HG02798 (cell line): Measurements from ENCODE around the gene ATP2B2.
"Not testable (repeated sequence)": the region's sequence is repeated elsewhere in the genome, so short reads cannot be mapped to it uniquely, and the experiment has no call there.

ENCODE experiments used
- ATAC-seq: cut with Tn5 transposase; IDR thresholded peaks from one replicate; pipeline ENCODE4 v1.9.1; 2021; ENCODE audit warnings: mild to moderate bottlenecking; ENCODE audit not compliant: unreplicated experiment, poor library complexity

The ATP2B2 gene

DNA sequence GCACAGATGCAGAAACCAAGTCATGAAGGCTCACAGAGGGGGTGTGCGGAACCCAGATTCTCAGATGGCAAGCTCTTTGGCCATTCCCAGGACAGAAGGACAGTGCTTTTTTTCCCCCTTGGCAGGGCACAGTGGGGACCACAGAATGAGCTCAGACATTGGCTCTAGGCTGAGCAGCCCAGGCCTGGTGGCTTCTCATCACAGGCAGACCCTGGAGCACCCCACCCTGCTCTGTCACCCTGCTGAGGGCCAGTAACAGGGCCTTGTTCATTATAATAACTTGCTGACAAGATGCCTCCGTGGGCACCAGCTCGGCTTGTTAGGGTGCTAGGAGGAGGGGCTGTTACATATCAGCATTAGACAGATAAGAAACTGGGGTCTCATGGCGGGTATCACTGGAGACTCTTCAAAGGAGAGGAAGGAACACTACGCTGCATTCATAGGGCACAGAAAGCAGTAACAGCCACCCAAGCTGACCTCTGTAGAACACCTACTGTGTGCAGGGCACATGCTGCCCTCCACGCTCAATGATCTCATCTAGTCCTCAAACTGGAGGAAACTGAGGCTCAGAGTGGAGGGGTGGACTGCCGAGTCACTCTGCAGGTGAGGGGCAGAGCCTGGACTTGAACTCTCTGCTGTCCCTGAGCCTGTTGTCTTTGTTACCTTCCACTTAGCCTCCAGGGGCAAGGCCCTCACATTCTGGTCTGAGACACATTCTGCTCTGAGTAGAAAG is 114.6 kb downstream of the ATP2B2 start:
- ATAC-seq: no peak

DNA sequence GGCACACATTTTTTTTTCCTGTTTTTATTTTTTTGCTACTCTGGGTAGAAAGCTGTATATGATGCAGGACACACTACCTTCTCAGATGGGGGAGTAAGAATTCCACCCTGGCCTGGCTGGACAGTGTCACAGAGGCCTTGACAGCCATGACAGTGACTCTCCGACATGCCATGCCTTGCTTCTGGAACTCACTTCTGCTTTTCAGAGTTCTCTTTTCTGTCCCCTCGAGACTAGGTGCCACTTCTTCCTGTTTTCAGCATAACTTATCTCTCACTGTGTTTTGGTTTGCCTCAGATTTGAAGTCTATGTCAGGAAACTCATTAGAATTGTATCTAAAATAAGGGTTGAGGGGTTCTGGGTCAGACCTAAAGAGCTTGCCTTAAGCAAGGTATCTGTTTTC is 115.4 kb downstream of the ATP2B2 start:
- ATAC-seq: peak; percentile 68

DNA sequence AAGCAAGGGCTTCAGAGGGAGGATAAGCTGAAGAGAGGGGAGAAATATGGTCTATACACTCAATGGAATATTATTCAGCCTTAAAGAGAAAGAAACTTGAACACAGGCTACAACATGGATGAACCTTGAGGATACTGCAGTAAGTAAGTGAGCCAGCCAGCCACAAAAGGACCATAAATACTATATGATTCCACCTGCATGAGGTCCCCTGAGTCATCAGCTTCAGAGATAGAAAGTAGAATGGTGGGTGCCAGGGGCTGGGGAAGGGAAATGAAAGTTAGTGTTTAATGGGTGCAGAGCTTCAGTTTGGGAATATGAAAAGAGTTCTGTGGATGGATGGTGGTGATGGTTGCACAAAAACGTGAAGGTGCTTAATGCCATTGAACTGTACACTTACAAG is 116.0 kb downstream of the ATP2B2 start:
- ATAC-seq: no peak

GRCh38 chr3:10387881-10388609 is 117.3 kb downstream of the ATP2B2 start:
- no peak for ATAC-seq

- no peak for ATAC-seq
Observed at GRCh38 chr3:10386121-10386520, 119.3 kb downstream of the ATP2B2 start.

GRCh38 chr3:10384541-10385360 is 120.6 kb downstream of the ATP2B2 start:
- ATAC-seq: no peak

DNA sequence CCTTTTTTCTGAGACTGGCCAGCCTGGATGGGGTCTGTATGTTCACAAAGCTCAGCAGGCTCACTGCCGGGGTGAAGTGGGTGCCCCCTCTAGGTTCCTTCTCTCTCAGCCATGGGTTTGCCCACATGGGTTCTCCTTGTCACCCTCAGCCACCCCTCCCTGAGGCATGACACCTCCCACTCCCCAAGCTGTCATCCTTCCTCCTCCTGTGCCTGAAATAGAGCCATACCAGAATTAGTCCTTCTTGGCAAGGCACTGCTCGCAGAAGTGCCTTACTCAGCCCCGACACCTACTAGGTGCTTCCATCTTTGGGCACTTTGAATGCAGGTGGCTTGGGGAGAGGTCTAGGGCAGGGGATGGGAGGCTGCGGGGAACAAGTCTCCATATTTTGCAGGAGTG is 121.5 kb downstream of the ATP2B2 start:
- no peak for ATAC-seq

DNA sequence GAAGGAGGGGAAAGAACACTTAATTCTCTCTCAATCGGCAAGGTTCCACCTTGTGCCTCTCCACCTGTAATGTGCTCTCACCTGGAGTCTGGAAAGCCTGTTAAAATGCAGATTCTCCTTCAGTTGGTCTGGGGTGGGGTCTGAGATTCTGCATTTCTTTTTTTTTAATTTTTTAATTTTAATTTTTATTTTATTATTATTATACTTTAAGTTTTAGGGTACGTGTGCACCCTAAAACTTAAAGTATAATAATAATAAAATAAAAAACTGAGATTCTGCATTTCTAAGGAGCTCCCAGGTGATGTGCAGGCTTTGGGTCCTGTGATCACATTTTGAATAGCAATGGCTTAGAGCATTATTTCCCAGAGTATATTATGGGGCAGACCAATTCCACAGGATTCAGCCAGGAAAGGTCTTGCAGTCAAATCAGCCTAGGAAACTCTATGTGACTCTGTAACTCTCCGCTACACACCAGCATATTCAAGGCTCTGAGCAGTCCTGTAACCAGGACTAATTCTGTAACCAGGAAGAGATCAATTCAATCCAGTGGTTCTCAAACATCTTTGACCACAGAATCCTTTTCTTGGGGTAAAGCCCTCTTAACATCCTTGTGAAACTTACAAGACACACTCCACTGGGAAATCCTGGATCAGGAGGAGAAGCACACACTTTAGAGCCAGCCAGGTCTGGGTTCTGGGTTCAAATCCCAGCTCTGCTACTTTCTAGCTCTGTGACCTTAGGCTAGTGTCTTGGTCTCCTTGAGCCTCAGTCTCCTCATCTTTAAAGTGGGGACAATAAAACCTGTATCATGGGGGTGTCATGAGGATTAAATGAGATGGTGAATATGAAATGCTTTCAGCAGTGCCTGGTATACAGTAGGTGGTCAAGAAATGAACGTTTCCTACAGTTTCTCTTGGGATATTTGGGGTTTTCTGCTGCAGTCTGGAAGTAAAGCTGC is 122.2 kb downstream of the ATP2B2 start:
- no peak for ATAC-seq

- not testable (repeated sequence) for ATAC-seq
Observed at GRCh38 chr3:10382445-10382844, 122.9 kb downstream of the ATP2B2 start.

DNA sequence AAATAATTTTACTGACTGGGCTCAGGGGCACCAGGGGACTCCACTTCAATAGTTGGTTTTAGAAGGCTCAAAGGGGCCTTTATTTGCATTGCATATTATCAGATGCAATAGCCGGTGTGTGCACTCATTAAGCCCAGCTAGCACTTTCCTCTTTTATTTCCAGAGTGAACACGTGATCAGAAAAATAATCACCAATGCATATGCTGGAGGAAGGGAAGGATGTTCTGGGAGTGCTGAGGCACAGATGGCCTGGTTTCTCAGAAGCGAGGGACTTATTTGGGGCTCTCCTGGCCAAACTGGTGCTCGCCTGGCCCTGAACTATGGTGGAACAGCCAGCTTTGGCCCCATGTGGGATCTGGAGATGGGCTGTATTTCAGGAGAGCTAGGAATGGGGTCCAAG is 124.0 kb downstream of the ATP2B2 start:
- no peak for ATAC-seq

DNA sequence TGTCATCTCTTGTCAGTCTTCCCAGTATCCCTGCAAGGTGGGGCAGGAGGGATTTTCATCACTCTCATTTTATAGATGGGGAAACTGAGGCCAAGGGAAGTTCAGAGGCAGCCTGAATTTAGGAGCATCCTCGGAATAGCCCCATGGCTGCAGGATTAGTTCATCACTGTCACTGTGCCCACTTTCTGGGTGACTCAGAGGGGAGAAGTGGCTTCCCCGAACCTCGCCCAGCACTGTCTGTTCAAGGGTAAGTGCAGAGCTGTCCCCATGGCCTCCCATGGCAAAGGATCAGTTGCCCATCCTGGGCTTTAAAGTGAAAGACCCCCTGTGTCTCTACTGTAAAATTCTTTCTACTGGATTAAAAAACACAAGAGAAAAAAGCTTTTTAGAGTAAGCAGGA is 124.5 kb downstream of the ATP2B2 start:
- no peak for ATAC-seq

DNA sequence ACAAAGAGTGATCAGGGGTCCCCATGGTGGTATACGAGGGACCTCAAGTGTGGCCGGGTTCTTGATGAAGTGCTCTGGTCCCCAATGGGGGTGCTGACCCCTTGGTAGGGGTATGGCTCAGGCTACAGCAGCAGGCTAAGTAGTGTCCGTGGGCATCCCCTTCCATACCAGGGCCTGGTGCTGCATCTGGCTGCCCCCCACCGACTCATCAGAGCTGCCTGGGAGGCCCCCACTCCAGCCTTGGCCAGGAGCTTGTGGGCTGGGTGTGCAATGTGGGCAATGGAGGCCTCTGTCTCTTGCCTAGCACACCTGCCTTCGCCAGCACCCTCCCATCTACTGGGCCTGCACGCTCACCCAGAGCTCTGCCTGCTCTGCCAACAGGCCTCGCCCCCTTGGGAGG is 125.4 kb downstream of the ATP2B2 start:
- no peak for ATAC-seq

DNA sequence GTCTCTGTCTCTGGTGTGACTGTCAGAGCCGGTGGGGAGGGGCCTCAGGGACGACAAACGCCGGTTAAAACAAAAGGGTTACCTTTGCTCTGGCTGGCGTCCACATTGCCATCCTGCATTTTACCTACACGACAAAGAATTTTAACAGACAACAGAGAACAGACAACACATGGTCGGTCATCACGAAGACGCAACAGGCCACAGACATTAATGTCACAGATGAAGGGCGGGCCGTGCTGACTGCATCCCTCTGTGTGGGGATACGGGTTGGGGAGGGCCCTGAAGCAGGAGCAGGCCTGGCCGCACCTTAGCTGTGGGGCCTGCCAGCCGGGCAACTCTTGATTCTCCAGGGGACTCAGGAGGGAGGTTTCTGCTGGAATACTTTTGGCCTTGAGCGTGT is 126.2 kb downstream of the ATP2B2 start:
- ATAC-seq: no peak

- no peak for ATAC-seq
Observed at GRCh38 chr3:10378742-10379141, 126.6 kb downstream of the ATP2B2 start.

DNA sequence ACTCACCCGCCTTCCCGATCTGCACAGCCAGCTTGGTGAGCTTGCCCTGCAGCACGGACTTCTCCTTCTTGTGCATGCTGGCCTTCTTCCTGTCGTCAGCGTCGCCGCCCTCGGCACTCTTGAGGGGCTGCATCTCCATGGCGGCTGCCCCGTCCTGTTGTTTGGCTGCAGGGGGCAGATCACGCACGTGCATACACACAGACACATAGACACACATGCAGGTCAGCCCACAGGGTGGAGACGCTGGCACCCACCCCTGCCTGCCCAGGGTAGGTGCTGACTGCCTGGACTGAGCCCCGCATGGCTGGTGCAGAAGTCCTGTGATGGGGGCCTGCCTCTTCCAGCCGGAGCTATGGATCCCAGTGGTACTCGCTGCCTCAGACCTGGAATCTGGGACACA is 127.1 kb downstream of the ATP2B2 start:
- ATAC-seq: no peak

- ATAC-seq: no peak
Observed at GRCh38 chr3:10377148-10377725, 128.1 kb downstream of the ATP2B2 start.

- no peak for ATAC-seq
Observed at GRCh38 chr3:10376353-10376752, 129.0 kb downstream of the ATP2B2 start.

- ATAC-seq: no peak
Observed at GRCh38 chr3:10375296-10376053, 129.9 kb downstream of the ATP2B2 start.

DNA sequence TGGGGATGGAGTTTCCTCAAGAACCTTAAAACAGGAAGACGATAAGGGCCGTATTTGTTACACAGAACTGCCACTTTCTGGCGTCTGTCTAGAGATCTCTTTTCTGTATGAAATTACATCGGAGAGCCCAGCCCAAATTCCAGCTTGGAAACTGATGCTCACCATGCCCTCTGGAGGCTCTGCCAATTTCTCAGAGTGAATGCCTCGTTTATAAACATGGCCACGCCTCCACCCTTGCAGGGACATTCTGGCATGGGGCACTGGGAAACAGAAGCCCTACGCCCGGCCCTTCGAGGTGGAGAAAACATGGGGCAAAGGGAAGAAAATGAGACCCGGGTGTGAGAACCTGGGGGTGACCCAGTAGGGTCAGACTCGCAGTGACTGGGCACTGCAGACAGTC is 131.1 kb downstream of the ATP2B2 start:
- no peak for ATAC-seq
